Astrocyte (in vitro differentiated cells and primary cell): ENCODE measurements around the gene TMEM165. TPM values are rescaled to one million over a fixed set of nuclear protein-coding genes. Genes with fewer than 3 reads are reported as not detected.

Source experiments
- DNase-seq: peaks from one replicate; pipeline ENCODE4 v3.0.0-alpha.2; 2010; ENCODE audit warnings: low read depth
- FAIRE-seq: peaks from 2 replicates; lab custom pipeline; 2011; peaks lifted over from hg19 to GRCh38; lab: Jason Lieb, UNC
- H2AFZ ChIP-seq: 2 replicates; pipeline ENCODE4 v1.6.0; 2012; ENCODE audit warnings: low read depth, low read length, inconsistent platforms
- H3K27ac ChIP-seq: 2 replicates; pipeline ENCODE4 v1.5.1; 2011; ENCODE audit warnings: low read depth, low read length, inconsistent platforms
- H3K27me3 ChIP-seq: 2 replicates; pipeline ENCODE4 v1.6.0; 2011; ENCODE audit warnings: low read length, inconsistent platforms; ENCODE audit not compliant: insufficient read depth
- H3K36me3 ChIP-seq: 2 replicates; pipeline ENCODE4 v1.5.1; 2011; ENCODE audit warnings: low read length, inconsistent platforms; ENCODE audit not compliant: insufficient read depth
- H3K4me1 ChIP-seq: 2 replicates; pipeline ENCODE4 v1.5.1; 2011; ENCODE audit warnings: low read length, inconsistent platforms; ENCODE audit not compliant: insufficient read depth
- H3K4me2 ChIP-seq: 2 replicates; pipeline ENCODE4 v1.6.0; 2012; ENCODE audit warnings: low read length, inconsistent platforms
- H3K4me3 ChIP-seq: 2 replicates; pipeline ENCODE4 v1.5.1; 2011; ENCODE audit warnings: low read depth, mild to moderate bottlenecking, low read length, inconsistent platforms; ENCODE audit not compliant: insufficient read depth
- H3K79me2 ChIP-seq: 2 replicates; pipeline ENCODE4 v1.6.0; 2012; ENCODE audit warnings: mild to moderate bottlenecking, low read length, inconsistent platforms; ENCODE audit not compliant: insufficient read depth
- H3K9ac ChIP-seq: 2 replicates; pipeline ENCODE4 v1.6.0; 2012; ENCODE audit warnings: mild to moderate bottlenecking, low read length, inconsistent platforms
- H3K9me3 ChIP-seq: 2 replicates; pipeline ENCODE4 v1.5.1; 2012; ENCODE audit warnings: low read depth, mild to moderate bottlenecking, low read length, inconsistent platforms; ENCODE audit not compliant: insufficient read depth
- H4K20me1 ChIP-seq: 2 replicates; pipeline ENCODE4 v1.6.0; 2012; ENCODE audit warnings: low read length, inconsistent platforms; ENCODE audit not compliant: insufficient read depth
- H3K27ac Mint-ChIP-seq: one replicate; pipeline ENCODE4 v1.8.0; 2021; ENCODE audit warnings: mild to moderate bottlenecking, mixed read lengths; ENCODE audit not compliant: unreplicated experiment
- H3K27me3 Mint-ChIP-seq: one replicate; pipeline ENCODE4 v1.8.0; 2021; ENCODE audit warnings: low read depth, mixed read lengths; ENCODE audit not compliant: unreplicated experiment
- H3K36me3 Mint-ChIP-seq: one replicate; pipeline ENCODE4 v1.8.0; 2021; ENCODE audit warnings: low read depth, mixed read lengths; ENCODE audit not compliant: unreplicated experiment
- H3K4me1 Mint-ChIP-seq: one replicate; pipeline ENCODE4 v1.8.0; 2021; ENCODE audit warnings: low read depth, mixed read lengths; ENCODE audit not compliant: unreplicated experiment
- H3K4me3 Mint-ChIP-seq: one replicate; pipeline ENCODE4 v1.8.0; 2021; ENCODE audit warnings: mild to moderate bottlenecking, moderate library complexity, mixed read lengths; ENCODE audit not compliant: unreplicated experiment
- H3K9me3 Mint-ChIP-seq: one replicate; pipeline ENCODE4 v1.8.0; 2021; ENCODE audit warnings: mild to moderate bottlenecking, mixed read lengths; ENCODE audit not compliant: unreplicated experiment
- EZH2 ChIP-seq: IDR thresholded peaks from 2 replicates; pipeline ENCODE4 v1.6.1; 2012; ENCODE audit warnings: mild to moderate bottlenecking, low read length, inconsistent platforms; ENCODE audit not compliant: insufficient read depth
- total RNA-seq: library from RNA; stranded (reverse); gene quantifications from 2 replicates; pipeline ENCODE4 v1.2.1, GENCODE V29; 2021
- TF ChIP-seq, protein P1 (sequence below): IDR thresholded peaks from 2 replicates; pipeline ENCODE4 v1.5.1; 2011; ENCODE audit warnings: low read depth, mild to moderate bottlenecking, inconsistent platforms, low read length, moderate library complexity; ENCODE audit not compliant: insufficient read depth

TMEM165 gene
- total RNA-seq, 1 donor from 2014 or later = 130 TPM

DNA sequence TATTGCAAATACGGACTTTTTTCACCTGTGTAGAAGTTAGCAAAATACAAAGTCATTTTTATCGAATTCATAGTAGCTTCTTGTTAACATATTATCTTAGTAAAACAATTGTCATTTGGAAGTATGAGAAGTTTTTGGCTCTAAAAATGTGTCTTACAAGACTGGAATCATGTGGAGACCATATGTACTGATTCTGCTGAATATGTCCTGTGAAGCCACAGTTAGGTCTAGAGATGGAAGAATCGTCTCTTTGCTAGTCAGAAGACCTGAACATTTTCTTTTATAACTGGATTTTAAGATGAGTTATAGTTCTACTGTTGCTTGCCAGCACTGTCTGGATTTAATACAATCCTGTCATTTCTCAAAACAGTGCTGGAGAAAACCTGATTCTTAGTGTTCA, 29.0 kb downstream of the TMEM165 start:
- H3K36me3 ChIP-seq = peaks cover 71% of the 10 kb centered on the region
- DNase-seq (no peak), FAIRE-seq (no peak)
- H3K9me3 ChIP-seq = no peaks in the 10 kb centered on the region
- H2AFZ ChIP-seq = no peak overlapping the region
- H3K9ac ChIP-seq = no peak overlapping the region
- H3K27me3 ChIP-seq = no peaks in the 10 kb centered on the region
- no peaks in the 10 kb centered on the region for H3K4me1 ChIP-seq
- peaks cover 18% of the 10 kb centered on the region for H3K36me3 Mint-ChIP-seq
- peaks cover 58% of the 10 kb centered on the region for H4K20me1 ChIP-seq
- H3K27ac ChIP-seq = no peak overlapping the region
- H3K4me2 ChIP-seq = no peak overlapping the region
- no peak overlapping the region for H3K4me3 ChIP-seq
- H3K27ac Mint-ChIP-seq = no peak overlapping the region
- H3K4me1 Mint-ChIP-seq = no peaks in the 10 kb centered on the region
- TF ChIP-seq, protein P1, sequence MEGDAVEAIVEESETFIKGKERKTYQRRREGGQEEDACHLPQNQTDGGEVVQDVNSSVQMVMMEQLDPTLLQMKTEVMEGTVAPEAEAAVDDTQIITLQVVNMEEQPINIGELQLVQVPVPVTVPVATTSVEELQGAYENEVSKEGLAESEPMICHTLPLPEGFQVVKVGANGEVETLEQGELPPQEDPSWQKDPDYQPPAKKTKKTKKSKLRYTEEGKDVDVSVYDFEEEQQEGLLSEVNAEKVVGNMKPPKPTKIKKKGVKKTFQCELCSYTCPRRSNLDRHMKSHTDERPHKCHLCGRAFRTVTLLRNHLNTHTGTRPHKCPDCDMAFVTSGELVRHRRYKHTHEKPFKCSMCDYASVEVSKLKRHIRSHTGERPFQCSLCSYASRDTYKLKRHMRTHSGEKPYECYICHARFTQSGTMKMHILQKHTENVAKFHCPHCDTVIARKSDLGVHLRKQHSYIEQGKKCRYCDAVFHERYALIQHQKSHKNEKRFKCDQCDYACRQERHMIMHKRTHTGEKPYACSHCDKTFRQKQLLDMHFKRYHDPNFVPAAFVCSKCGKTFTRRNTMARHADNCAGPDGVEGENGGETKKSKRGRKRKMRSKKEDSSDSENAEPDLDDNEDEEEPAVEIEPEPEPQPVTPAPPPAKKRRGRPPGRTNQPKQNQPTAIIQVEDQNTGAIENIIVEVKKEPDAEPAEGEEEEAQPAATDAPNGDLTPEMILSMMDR = no peak
- no peak for TF ChIP-seq EZH2
- H3K27me3 Mint-ChIP-seq = no peaks in the 10 kb centered on the region
- peaks cover 55% of the 10 kb centered on the region for H3K79me2 ChIP-seq
- no peak overlapping the region for H3K4me3 Mint-ChIP-seq
- H3K9me3 Mint-ChIP-seq = no peaks in the 10 kb centered on the region

DNA sequence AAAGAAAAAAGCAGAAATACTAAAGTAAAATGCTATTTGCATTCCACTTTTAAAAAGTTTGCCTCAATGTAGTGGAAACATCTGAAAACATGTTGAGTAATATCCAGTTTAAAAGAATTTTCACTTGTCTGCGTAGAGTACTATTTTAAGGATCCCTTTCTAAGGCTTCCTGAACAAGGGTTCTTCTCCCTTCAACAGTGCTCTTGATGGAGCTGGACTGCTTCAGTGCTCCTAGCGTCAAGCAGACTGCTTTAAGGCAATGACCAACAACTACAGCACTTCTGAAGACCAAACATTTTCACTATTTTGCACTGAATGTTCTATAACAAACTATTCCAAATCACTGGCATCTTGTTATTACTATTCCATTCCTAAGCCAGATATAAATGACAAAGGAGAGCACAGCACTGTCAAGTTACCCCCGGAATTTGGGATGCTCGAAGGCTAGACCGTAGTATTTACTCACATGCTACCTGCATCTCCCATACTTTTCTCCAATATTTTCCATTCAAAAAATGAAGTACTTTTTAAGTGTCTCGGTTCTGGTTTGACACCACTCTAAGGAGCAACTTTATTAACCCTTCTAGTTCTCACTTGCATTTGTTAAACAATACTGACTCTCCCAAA, 36.1 kb downstream of the TMEM165 start:
- H3K4me2 ChIP-seq = no peak overlapping the region
- H3K27ac ChIP-seq = no peak overlapping the region
- no peaks in the 10 kb centered on the region for H3K9me3 ChIP-seq
- DNase-seq (no peak), FAIRE-seq (no peak)
- Mint-ChIP-seq H3K9me3 (no peaks in the 10 kb centered on the region), H3K27me3 (no peaks in the 10 kb centered on the region), H3K4me3 (no peak overlapping the region), H3K4me1 (peaks cover 10% of the 10 kb centered on the region), H3K36me3 (peaks cover 2% of the 10 kb centered on the region), H3K27ac (no peak overlapping the region)
- no peaks in the 10 kb centered on the region for H3K27me3 ChIP-seq
- H4K20me1 ChIP-seq = peaks cover 11% of the 10 kb centered on the region
- H2AFZ ChIP-seq = no peak overlapping the region
- no peaks in the 10 kb centered on the region for H3K4me1 ChIP-seq
- H3K79me2 ChIP-seq = no peaks in the 10 kb centered on the region
- no peak overlapping the region for H3K4me3 ChIP-seq
- H3K9ac ChIP-seq = no peak overlapping the region
- peaks cover 49% of the 10 kb centered on the region for H3K36me3 ChIP-seq
- TF ChIP-seq EZH2 = no peak
- TF ChIP-seq, protein P1 = no peak

DNA sequence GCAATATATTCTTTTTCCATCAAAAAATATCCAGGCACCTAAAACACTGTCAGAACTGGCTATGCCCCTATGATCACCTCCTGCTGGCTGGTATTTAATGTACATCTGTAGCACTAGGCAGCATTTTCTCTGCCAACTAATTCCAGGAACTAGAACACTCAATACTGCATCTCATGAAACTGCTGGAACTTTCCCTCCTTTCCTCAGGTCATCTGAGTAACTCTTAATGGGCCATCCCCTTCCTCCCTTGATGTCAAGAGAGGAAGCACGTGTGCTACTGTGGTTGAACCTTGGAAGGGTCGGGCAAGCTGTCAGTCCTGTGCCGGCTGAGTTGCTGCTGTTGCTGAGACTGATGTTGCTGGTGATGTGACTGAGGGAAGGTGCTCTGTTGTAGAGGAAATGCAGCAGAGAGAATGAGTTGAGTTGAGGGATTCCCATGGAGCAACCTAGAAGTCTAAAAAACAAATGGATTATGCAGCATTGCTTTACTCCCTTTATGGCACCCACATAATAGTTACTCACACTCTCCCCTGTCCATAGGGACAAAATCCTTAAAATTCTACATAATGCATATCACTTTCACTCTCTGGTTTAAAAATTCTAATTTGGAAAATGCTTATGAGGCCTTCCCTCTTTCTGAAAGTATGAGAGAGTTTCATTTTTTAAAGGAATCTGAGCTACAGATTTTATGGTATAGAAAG, 39.5 kb downstream of the TMEM165 start:
- Histone ChIP-seq H2AFZ (no peak overlapping the region), H3K27ac (no peak overlapping the region), H3K9ac (no peak overlapping the region), H3K4me1 (peaks cover 4% of the 10 kb centered on the region), H3K27me3 (no peaks in the 10 kb centered on the region), H3K36me3 (peaks cover 31% of the 10 kb centered on the region), H3K9me3 (no peaks in the 10 kb centered on the region), H4K20me1 (peaks cover 10% of the 10 kb centered on the region), H3K79me2 (no peaks in the 10 kb centered on the region), H3K4me3 (no peak overlapping the region), H3K4me2 (no peak overlapping the region)
- DNase-seq (no peak), FAIRE-seq (no peak)
- peaks cover 3% of the 10 kb centered on the region for H3K36me3 Mint-ChIP-seq
- peaks cover 23% of the 10 kb centered on the region for H3K4me1 Mint-ChIP-seq
- H3K27ac Mint-ChIP-seq = no peak overlapping the region
- no peaks in the 10 kb centered on the region for H3K27me3 Mint-ChIP-seq
- no peaks in the 10 kb centered on the region for H3K9me3 Mint-ChIP-seq
- H3K4me3 Mint-ChIP-seq = no peak overlapping the region
- TF ChIP-seq, protein P1 = peak; percentile 30
- no peak for TF ChIP-seq EZH2
